Mesendoderm (in vitro differentiated cells): ENCODE data around the gene PPP1CC.
A peak's percentile ranks its signal among the peaks of the same experiment; 100 is the strongest.

Experiments
- DNase-seq: peaks from one replicate; pipeline ENCODE4 v3.0.0; 2013
- H2AK5ac ChIP-seq: 2 replicates; pipeline ENCODE4 v1.6.1; 2013; ENCODE audit warnings: low read length, inconsistent platforms
- H2BK120ac ChIP-seq: 2 replicates; pipeline ENCODE4 v1.6.1; 2013; ENCODE audit warnings: low read depth, mild to moderate bottlenecking, low read length, moderate library complexity, mixed read lengths
- H2BK15ac ChIP-seq: replicated peaks from 2 replicates; pipeline ENCODE4 v1.6.1; 2013; ENCODE audit warnings: low read depth, mild to moderate bottlenecking, moderate library complexity
- H2BK5ac ChIP-seq: 2 replicates; pipeline ENCODE4 v1.6.1; 2013; ENCODE audit warnings: low read length, inconsistent platforms
- H3K18ac ChIP-seq: 2 replicates; pipeline ENCODE4 v1.6.1; 2013; ENCODE audit warnings: mild to moderate bottlenecking, low read length, mixed read lengths
- H3K23ac ChIP-seq: one replicate; pipeline ENCODE4 v1.6.1; 2013; ENCODE audit warnings: low read length
- H3K27ac ChIP-seq: 2 replicates; pipeline ENCODE4 v1.5.1; 2013; ENCODE audit warnings: low read depth, mild to moderate bottlenecking, inconsistent platforms, low read length, moderate library complexity
- H3K27me3 ChIP-seq: 2 replicates; pipeline ENCODE4 v1.6.1; 2013; ENCODE audit warnings: low read length, control low read depth, mild to moderate bottlenecking, inconsistent platforms; ENCODE audit not compliant: insufficient read depth, poor library complexity
- H3K36me3 ChIP-seq: 2 replicates; pipeline ENCODE4 v1.6.1; 2013; ENCODE audit warnings: low read length, inconsistent platforms; ENCODE audit not compliant: control insufficient read depth, insufficient read depth
- H3K4ac ChIP-seq: one replicate; pipeline ENCODE4 v1.6.1; 2013; ENCODE audit warnings: low read depth, mild to moderate bottlenecking, low read length, moderate library complexity
- H3K4me1 ChIP-seq: 2 replicates; pipeline ENCODE4 v1.6.1; 2013; ENCODE audit warnings: low read depth, low read length, inconsistent platforms; ENCODE audit not compliant: control insufficient read depth
- H3K4me2 ChIP-seq: 2 replicates; pipeline ENCODE4 v1.6.1; 2013; ENCODE audit warnings: low read length
- H3K4me3 ChIP-seq: 2 replicates; pipeline ENCODE4 v1.5.1; 2013; ENCODE audit warnings: mild to moderate bottlenecking, low read length
- H3K56ac ChIP-seq: one replicate; pipeline ENCODE4 v1.6.1; 2013; ENCODE audit warnings: low read length
- H3K79me1 ChIP-seq: 2 replicates; pipeline ENCODE4 v1.6.1; 2013; ENCODE audit warnings: low read length, inconsistent platforms
- H3K79me2 ChIP-seq: 2 replicates; pipeline ENCODE4 v1.6.1; 2013; ENCODE audit warnings: mild to moderate bottlenecking, low read length; ENCODE audit not compliant: control insufficient read depth, insufficient read depth
- H3K9ac ChIP-seq: 2 replicates; pipeline ENCODE4 v1.6.1; 2013; ENCODE audit warnings: low read length, inconsistent platforms
- H4K5ac ChIP-seq: one replicate; pipeline ENCODE4 v1.6.1; 2013; ENCODE audit warnings: low read length
- H4K8ac ChIP-seq: one replicate; pipeline ENCODE4 v1.6.1; 2013; ENCODE audit warnings: low read depth, mild to moderate bottlenecking, control low read depth, low read length, moderate library complexity
- WGBS: extraction: QIAGEN DNeasy Blood & Tissue Kit; methylation state at CpG from one replicate; pipeline ENCODE4 v1.1.7; 2013; ENCODE audit warnings: low lambda C conversion rate, missing lambda C conversion rate; ENCODE audit not compliant: insufficient coverage; ENCODE audit errors: extremely low coverage; 5-methylcytosine and 5-hydroxymethylcytosine counted together

The PPP1CC gene

DNA sequence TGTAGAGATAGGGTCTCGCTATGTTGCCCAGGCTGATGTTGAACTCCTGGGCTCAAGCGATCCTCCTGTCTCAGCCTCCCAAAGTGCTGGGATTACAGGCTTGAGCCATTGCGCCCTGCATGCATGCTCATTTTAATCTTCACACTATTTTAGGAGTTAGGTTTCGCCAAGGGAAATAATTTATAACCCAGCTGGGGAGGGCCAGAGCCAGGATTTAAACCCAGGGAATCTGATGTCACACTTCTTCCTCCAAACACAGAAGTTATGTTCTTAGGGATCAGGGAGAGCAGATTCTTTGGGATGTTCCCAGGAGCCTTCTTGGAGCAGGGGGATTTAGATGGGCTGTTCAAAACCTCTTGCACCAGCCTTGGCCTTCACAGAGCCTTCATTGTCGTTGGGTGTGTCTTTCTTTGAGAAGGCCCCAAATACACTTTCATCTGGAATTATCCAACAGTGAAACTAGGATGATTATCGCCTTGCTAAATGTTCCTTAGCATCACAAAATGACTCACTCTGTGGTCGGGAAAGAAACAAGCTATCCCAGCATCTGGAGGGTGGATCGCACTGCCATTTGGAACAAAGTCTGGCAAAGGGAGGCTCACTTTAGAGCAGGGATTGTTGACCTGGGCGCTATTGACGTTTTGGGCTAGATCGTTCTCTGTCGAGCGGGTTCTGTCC, 8.2 kb upstream of the PPP1CC start:
- Histone ChIP-seq H3K4me3 (no peak overlapping the region), H3K27ac (no peak overlapping the region), H4K5ac (no peak overlapping the region), H3K4ac (no peak overlapping the region), H3K36me3 (no peaks in the 10 kb centered on the region), H3K27me3 (no peaks in the 10 kb centered on the region), H3K79me1 (no peaks in the 10 kb centered on the region), H3K18ac (no peak overlapping the region), H3K23ac (no peak overlapping the region), H3K4me2 (no peak overlapping the region), H3K9ac (no peak overlapping the region), H3K56ac (no peak overlapping the region), H2AK5ac (no peak overlapping the region), H2BK5ac (no peak overlapping the region), H3K4me1 (no peaks in the 10 kb centered on the region), H4K8ac (no peak overlapping the region), H3K79me2 (no peaks in the 10 kb centered on the region), H2BK15ac (no peak overlapping the region), H2BK120ac (no peak overlapping the region)
- no peak for DNase-seq
- WGBS, result no CpG with 5 or more reads among the region's 13 CpGs

DNA sequence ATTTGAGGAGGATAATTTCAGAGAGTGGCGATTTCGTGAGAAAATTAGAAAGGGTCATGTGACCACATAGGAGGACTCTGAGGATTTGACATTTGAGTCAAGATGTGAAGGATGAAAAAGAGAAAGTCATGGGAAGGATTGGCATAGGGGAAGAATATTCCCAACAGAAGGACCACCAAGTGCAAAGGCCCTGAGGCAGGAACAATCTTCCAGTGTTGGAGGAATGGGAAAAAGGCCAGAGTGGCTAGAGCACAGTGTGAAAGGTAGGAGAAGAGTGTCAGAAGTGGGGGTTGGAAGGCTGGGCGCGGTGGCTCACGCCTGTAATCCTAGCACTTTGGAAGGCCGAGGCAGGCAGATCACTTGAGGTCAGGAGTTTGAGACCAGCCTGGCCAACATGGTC, 3.9 kb upstream of the PPP1CC start:
- Histone ChIP-seq H3K27me3 (no peaks in the 10 kb centered on the region), H3K79me2 (peaks cover 11% of the 10 kb centered on the region), H3K79me1 (no peaks in the 10 kb centered on the region), H3K36me3 (no peaks in the 10 kb centered on the region), H4K8ac (no peak overlapping the region), H3K4me2 (no peak overlapping the region), H3K27ac (no peak overlapping the region), H3K4me1 (peaks cover 2% of the 10 kb centered on the region), H3K23ac (no peak overlapping the region), H2BK120ac (no peak overlapping the region), H3K56ac (no peak overlapping the region), H2BK15ac (no peak overlapping the region), H3K18ac (no peak overlapping the region), H2AK5ac (no peak overlapping the region), H2BK5ac (no peak overlapping the region), H4K5ac (no peak overlapping the region), H3K9ac (no peak overlapping the region), H3K4me3 (no peak overlapping the region), H3K4ac (no peak overlapping the region)
- DNase-seq, result no peak
- WGBS, result no CpG with 5 or more reads among the region's 6 CpGs

DNA sequence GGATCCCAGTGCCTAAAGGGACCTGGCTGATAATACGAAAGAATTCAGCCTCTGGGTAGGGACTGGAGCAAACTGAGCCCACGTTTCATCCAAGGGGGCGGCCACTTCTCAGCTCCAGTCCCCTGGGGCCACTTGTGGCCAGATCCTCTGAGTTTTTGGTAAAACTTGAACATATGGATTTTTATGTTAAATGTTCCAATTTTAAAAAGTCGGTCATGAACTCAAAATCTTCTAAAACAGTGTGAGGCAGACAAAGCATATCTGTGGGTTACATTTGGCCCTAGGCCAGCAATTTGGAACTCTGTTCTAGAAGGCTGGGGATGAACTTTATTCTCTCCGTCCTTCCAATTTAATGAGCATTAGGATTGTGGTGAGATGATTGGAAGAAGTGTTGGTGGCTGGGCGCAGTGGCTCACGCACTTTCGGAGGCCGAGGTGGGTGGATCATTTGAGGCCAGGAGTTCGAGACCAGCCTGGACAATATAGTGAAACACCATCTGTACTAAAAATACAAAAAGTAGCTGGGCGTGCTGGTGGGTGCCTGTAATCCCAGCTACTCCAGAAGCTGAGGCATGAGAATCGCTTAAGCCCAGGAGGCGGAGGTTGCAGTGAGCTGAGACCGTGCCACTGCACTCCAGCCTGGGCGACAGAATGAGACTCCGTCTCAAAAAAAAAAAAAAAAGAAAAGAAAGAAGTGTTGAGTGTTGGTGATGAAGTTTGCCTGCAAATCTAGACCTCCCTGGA, 3.0 kb upstream of the PPP1CC start:
- Histone ChIP-seq H3K79me2 (peaks cover 18% of the 10 kb centered on the region), H3K9ac (no peak overlapping the region), H3K56ac (no peak overlapping the region), H3K4me1 (peaks cover 2% of the 10 kb centered on the region), H3K18ac (no peak overlapping the region), H3K4me2 (no peak overlapping the region), H3K23ac (no peak overlapping the region), H3K27ac (no peak overlapping the region), H3K4ac (no peak overlapping the region), H2BK120ac (no peak overlapping the region), H3K4me3 (no peak overlapping the region), H2AK5ac (no peak overlapping the region), H3K27me3 (no peaks in the 10 kb centered on the region), H3K36me3 (no peaks in the 10 kb centered on the region), H3K79me1 (no peaks in the 10 kb centered on the region), H2BK15ac (no peak overlapping the region), H4K8ac (no peak overlapping the region), H2BK5ac (no peak overlapping the region), H4K5ac (no peak overlapping the region)
- DNase-seq, result no peak
- WGBS, result no CpG with 5 or more reads among the region's 16 CpGs

DNA sequence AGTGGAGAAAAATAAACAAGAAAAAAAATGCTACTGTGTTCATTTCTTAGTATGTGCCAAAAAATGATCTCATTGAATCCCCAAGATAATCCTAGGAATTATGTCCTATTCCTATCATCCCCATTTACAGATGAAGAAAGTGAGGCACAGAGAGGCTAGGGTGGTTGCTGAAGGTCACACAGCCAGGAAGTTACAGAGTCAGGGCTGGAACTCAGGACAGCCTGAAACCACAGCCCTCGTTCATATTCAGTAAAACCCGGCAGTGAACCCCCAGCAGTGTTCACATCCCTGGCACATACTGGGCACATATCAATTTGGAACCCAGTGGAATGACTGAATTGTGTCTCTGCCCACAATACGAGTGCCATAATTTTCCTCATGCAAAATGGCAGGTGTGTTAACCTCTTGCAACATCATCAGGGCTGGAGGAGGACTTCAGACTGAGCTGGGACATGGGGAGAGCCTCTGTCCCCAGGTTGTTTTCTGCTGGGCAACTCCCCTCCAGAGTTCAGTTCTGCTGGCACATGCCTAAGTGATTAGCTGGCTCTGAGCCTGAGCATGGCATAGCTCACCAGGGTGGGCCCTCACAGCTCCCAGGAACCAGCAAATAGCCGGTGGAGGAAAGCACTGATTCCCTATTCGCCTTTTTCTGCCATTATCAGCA, 2.0 kb upstream of the PPP1CC start:
- Histone ChIP-seq H2BK120ac (no peak overlapping the region), H3K9ac (no peak overlapping the region), H3K56ac (no peak overlapping the region), H3K79me2 (peaks cover 24% of the 10 kb centered on the region), H3K18ac (no peak overlapping the region), H3K27ac (no peak overlapping the region), H3K4me1 (peaks cover 2% of the 10 kb centered on the region), H2AK5ac (no peak overlapping the region), H4K5ac (no peak overlapping the region), H3K79me1 (no peaks in the 10 kb centered on the region), H4K8ac (no peak overlapping the region), H3K36me3 (no peaks in the 10 kb centered on the region), H2BK5ac (no peak overlapping the region), H2BK15ac (no peak overlapping the region), H3K23ac (no peak overlapping the region), H3K4me3 (no peak overlapping the region), H3K4me2 (no peak overlapping the region), H3K4ac (no peak overlapping the region), H3K27me3 (no peaks in the 10 kb centered on the region)
- no CpG with 5 or more reads among the region's 5 CpGs for WGBS
- DNase-seq, result peak; percentile 28

DNA sequence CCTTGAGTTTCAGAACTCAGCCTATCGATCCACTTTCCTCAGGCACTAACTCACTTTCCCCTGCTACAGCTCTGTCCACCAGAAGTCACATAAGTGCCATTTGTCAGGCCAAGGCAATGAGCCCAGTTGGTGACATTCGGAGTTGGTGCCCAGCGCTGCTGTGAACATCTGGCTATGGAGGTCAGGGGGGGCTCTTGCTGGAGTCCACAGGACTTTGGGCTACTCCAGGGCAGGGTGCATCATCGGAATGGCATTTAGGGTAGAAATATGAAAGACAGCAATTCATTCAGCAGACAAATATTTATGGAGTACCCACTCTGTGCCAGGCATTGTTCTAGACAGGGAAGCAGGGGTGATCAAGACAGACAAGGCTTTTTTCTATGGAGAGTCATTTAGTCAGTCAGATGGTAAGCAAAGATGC, 1.5 kb upstream of the PPP1CC start:
- H2BK15ac ChIP-seq, result no peak overlapping the region
- no peaks in the 10 kb centered on the region for H3K27me3 ChIP-seq
- H2BK5ac ChIP-seq, result no peak overlapping the region
- H3K18ac ChIP-seq, result no peak overlapping the region
- peak overlapping the region; percentile 82 for H3K56ac ChIP-seq
- no peak overlapping the region for H2BK120ac ChIP-seq
- H3K23ac ChIP-seq, result no peak overlapping the region
- no peak overlapping the region for H4K5ac ChIP-seq
- no peak overlapping the region for H4K8ac ChIP-seq
- H2AK5ac ChIP-seq, result no peak overlapping the region
- peak overlapping the region; percentile 62 for H3K9ac ChIP-seq
- no peak overlapping the region for H3K4me3 ChIP-seq
- no peak overlapping the region for H3K4ac ChIP-seq
- H3K27ac ChIP-seq, result no peak overlapping the region
- DNase-seq, result no peak
- peaks cover 2% of the 10 kb centered on the region for H3K4me1 ChIP-seq
- H3K4me2 ChIP-seq, result no peak overlapping the region
- WGBS, result no CpG with 5 or more reads among the region's 4 CpGs
- peaks cover 29% of the 10 kb centered on the region for H3K79me2 ChIP-seq
- H3K79me1 ChIP-seq, result no peaks in the 10 kb centered on the region
- no peaks in the 10 kb centered on the region for H3K36me3 ChIP-seq
